ENCODE data around the gene SENP3. TPM values are rescaled to one million over a fixed set of nuclear protein-coding genes. Genes with fewer than 3 reads are reported as not detected.

The SENP3 gene
- total and polyA plus RNA-seq, 2 of the 4 experiments (the other 2 are of a cell fraction), result 82.4 to 120 TPM

DNA sequence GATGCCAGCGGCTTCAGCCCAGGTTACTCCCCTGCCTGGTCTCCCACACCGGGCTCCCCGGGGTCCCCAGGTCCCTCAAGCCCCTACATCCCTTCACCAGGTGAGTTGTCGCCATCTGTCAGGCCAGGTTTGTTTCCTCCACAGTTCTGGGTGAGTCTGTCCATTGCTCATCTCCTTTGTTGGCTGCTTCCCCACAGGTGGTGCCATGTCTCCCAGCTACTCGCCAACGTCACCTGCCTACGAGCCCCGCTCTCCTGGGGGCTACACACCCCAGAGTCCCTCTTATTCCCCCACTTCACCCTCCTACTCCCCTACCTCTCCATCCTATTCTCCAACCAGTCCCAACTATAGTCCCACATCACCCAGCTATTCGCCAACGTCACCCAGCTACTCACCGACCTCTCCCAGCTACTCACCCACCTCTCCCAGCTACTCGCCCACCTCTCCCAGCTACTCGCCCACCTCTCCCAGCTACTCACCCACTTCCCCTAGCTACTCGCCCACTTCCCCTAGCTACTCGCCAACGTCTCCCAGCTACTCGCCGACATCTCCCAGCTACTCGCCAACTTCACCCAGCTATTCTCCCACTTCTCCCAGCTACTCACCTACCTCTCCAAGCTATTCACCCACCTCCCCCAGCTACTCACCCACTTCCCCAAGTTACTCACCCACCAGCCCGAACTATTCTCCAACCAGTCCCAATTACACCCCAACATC is 48.7 kb upstream of the SENP3 start:
- Histone ChIP-seq H3K79me1 (ENCODE audit: low read depth in 1 of 2, low read length in 2 of 2) (0 out of 4 replicates have a peak, but pooled peaks cover 0 to 7% of the 10 kb centered on the region in 2 experiments), H4K8ac (ENCODE audit: low read depth in 2 of 2, low read length in 2 of 2) (no peak overlapping the region), H4K5ac (ENCODE audit: low read depth, low read length) (no peak overlapping the region), H2BK20ac (ENCODE audit: low read depth, low read length) (no peak overlapping the region), H2BK5ac (ENCODE audit: low read depth, low read length, poor library complexity, severe bottlenecking) (no peak overlapping the region), H2AK9ac (replicated peaks; ENCODE audit: low read depth, low read length, poor library complexity) (no peak overlapping the region), H3K9me3 (ENCODE audit: control insufficient read depth, insufficient read depth, low read length) (no peaks in the 10 kb centered on the region), H2BK15ac (ENCODE audit: low read depth, low read length) (no peak overlapping the region), H2AFZ (replicated peaks; ENCODE audit: low read length, poor library complexity) (no peak overlapping the region), H3K4me2 (ENCODE audit: low read depth, low read length) (no peak overlapping the region), H3K9ac (ENCODE audit: low read depth, low read length) (no peak overlapping the region), H2AK5ac (ENCODE audit: low read depth, low read length) (no peak overlapping the region), H4K20me1 (ENCODE audit: insufficient read depth, low read length) (peaks cover 3% of the 10 kb centered on the region; the same call in 1 of the 2 replicates), H3K14ac (replicated peaks; ENCODE audit: low read depth, low read length) (no peak overlapping the region), H3K27me3 (ENCODE audit: control insufficient read depth, insufficient read depth, low read length) (no peaks in the 10 kb centered on the region), H3K27ac (ENCODE audit: insufficient read depth, low read length) (no peak overlapping the region), H3K56ac (ENCODE audit: extremely low read depth, insufficient read depth, low read length) (no peak overlapping the region), H3K9me1 (ENCODE audit: insufficient read depth, low read length) (no peaks in the 10 kb centered on the region), H3K18ac (ENCODE audit: low read depth, low read length) (no peak overlapping the region), H2BK120ac (ENCODE audit: low read depth, low read length) (no peak overlapping the region), H4K91ac (ENCODE audit: insufficient read depth, low read depth, low read length) (no peak overlapping the region), H3K36me3 (ENCODE audit: control insufficient read depth, insufficient read depth, low read length) (peaks cover 62% of the 10 kb centered on the region), H3K23ac (ENCODE audit: low read depth, low read length) (no peak overlapping the region), H3K4me3 (ENCODE audit: insufficient read depth, low read depth, low read length) (no peak overlapping the region), H3K4me1 (ENCODE audit: control insufficient read depth, insufficient read depth, low read length) (0 out of 2 replicates have a peak, but pooled peaks cover 1% of the 10 kb centered on the region), H3K4ac (ENCODE audit: low read depth, low read length) (no peak overlapping the region)
- in situ Hi-C loops (cut with MboI; ENCODE audit: low sequenced_read_pairs), result loop anchor here (5.0 kb wide), 1 partner anchor 39 kb away; no protein-coding TSS in a partner anchor
- ATAC-seq (ENCODE audit: low read depth) (no peak), DNase-seq (no peak)
- ChIA-PET CTCF (interaction anchor here (0.5 to 3.7 kb wide), 4 partner anchors 13 to 76 kb away, joined by 3 to 24 read pairs (median 3); partner anchors contain the start of gene SENP3), POLR2A (ENCODE audit: unreplicated experiment) (no interaction called here)
- dilution Hi-C loops (cut with HindIII; ENCODE audit: low sequenced_read_pairs, unreplicated experiment), result no loop called here
- 96% methylated on average over 17 of the region's 20 CpGs; no CpG with 5 or more reads in 1 of the 2 experiments for WGBS, 2 experiments (ENCODE audit: extremely low coverage in 2 of 2, insufficient read length in 1 of 2)
- intact Hi-C loops (cut with micrococcal nuclease), result no loop called here
- TF ChIP-seq, protein P1, sequence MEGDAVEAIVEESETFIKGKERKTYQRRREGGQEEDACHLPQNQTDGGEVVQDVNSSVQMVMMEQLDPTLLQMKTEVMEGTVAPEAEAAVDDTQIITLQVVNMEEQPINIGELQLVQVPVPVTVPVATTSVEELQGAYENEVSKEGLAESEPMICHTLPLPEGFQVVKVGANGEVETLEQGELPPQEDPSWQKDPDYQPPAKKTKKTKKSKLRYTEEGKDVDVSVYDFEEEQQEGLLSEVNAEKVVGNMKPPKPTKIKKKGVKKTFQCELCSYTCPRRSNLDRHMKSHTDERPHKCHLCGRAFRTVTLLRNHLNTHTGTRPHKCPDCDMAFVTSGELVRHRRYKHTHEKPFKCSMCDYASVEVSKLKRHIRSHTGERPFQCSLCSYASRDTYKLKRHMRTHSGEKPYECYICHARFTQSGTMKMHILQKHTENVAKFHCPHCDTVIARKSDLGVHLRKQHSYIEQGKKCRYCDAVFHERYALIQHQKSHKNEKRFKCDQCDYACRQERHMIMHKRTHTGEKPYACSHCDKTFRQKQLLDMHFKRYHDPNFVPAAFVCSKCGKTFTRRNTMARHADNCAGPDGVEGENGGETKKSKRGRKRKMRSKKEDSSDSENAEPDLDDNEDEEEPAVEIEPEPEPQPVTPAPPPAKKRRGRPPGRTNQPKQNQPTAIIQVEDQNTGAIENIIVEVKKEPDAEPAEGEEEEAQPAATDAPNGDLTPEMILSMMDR (conservative IDR thresholded peaks at IDR 0.05; ENCODE audit: low read depth, low read length), result no peak
- BruUV-seq (replicated peaks), result no TSS peak

All from IMR-90 (cell line).